ENCODE measurements around the gene KIAA0513. TPM values are rescaled to one million over a fixed set of nuclear protein-coding genes. Genes with fewer than 3 reads are reported as not detected.
A peak's percentile ranks its signal among the peaks of the same experiment; 100 is the strongest.

Gene KIAA0513
- total RNA-seq, 1 donor from 2014 or later: 12.6 TPM

- ATAC-seq (peak; percentile 94), DNase-seq (ENCODE audit: low spot score) (peak; percentile 97)
- intact Hi-C loops (cut with DNase I): no loop called here
Observed at GRCh38 chr16:85137323-85138072, 109.9 kb downstream of the KIAA0513 start.

DNA sequence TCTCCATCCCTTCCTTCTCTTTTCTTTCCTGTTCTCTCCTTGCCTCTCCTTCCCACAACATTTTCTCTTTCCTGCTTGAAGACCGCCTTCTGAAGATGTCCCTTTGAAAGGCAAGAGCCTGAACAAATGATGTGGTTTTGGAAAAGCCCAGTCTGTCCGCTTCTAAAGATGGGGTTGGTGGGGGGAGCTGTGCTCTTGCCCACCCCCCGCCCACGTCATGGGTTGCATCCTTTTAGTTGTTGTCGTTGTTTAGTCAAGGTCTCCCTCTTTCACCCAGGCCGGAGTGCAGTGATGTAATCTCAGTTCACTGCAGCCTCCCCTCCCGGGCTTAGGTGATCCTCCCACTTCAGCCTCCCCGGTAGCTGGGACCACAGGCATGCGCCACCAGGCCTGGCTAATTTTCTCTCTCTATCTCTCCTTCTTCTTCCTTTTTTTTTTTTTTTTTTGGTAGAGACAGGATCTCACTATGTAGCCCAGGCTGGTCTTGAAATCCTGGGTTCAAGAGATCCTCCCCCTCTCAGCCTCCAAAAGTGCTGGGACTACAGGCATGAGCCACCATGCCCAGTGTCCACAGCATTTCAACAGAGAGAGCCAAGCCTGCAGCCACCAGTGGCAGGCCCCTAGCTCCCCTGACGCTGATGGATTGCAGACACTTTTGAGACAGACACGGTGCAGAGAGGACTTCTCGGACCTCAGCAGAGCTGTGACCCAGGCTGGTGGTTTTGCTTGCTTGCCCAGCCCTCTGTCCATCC lies 110.7 kb downstream of the KIAA0513 start:
- ATAC-seq (no peak), DNase-seq (ENCODE audit: low spot score) (no peak)
- intact Hi-C loops (cut with DNase I): no loop called here

GRCh38 chr16:85138825-85139627 lies 111.4 kb downstream of the KIAA0513 start:
- ATAC-seq: no peak
- intact Hi-C loops (cut with DNase I): no loop called here

DNA sequence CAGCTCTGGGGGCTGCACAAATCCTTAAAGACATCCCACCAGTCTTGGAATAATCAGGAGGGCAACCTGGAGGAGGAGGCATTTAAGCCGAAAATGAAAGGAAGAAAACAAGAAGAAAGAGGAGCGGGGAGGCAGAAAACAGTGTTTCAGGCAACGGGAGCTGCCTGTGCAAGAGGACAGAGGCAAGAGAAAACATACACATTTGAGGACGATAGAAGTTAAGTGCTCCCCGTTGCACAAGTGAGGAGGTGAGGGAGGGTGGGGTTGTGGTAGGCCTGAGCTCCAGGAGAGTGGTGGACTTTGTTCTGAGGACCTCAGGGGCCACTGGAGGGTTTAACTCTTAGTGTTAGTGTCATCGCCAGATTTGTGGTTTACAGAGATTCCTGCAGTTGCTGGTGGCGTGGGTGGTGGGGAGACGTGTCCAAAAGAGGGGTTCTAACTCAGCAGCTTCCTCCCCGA lies 112.3 kb downstream of the KIAA0513 start:
- intact Hi-C loops (cut with DNase I): no loop called here

More at GRCh38 chr16:85138825-85139627, 111.4 kb downstream of the KIAA0513 start:
- DNase-seq (ENCODE audit: low spot score): no peak

GRCh38 chr16:85140455-85141012 lies 112.9 kb downstream of the KIAA0513 start:
- no peak for ATAC-seq

More for the DNA sequence above, 112.3 kb downstream of the KIAA0513 start:
- DNase-seq (ENCODE audit: low spot score) (no peak), ATAC-seq (no peak)

DNA sequence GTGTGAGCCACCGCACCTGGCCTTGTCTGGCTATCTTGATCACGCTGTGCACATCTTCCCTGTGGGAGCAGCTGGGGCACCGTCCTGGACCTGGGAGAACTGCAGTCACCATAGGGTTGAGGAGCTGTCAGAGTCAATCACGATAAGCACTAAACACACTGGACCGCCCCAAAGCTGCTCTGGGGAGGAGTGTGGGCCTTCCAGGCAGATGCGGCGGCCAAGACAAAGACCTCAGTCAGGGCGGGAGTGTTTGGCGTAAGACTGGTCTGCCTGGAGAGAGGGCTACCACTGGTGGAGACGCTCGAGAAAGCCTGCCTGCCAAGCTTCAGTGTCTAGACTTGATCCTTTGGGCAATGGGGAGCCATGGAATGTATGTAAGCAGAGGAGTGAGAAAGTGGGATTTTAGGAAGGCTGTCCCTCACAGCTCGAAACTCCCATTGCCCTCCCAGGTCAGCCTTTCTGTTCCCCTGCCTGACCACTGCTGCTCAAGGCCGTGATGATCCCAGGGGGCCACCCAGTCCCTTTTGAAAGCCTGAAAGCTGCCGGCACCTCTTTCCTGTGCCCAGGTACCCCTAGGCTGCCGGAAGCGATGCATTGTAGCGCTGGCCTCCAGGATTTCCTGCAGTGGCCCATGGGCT lies 114.0 kb downstream of the KIAA0513 start:
- ATAC-seq (peak; percentile 18), DNase-seq (ENCODE audit: low spot score) (no peak)
- intact Hi-C loops (cut with DNase I): no loop called here

More at GRCh38 chr16:85140455-85141012, 112.9 kb downstream of the KIAA0513 start:
- intact Hi-C loops (cut with DNase I): no loop called here
- DNase-seq (ENCODE audit: low spot score): no peak

DNA sequence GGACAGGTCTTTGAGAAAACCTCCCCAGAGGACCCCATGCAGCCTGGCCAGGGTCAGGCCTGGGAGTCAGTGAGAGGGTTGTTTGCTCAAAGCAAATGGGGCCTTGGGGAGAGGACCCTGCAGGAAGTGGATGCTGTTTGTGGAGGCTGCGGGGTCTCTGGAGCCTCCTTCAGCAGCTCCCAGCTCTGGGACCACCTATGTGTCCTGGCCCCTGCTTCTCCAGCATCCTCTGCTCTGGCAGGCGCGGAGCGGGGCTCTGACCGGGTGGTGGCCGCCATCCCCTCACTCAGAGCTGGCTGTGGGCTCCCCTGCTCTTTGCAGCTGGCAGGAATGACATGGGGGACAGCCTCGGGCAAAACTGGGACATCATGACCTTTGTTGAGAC lies 114.5 kb downstream of the KIAA0513 start:
- no peak for ATAC-seq
- intact Hi-C loops (cut with DNase I): no loop called here
- DNase-seq (ENCODE audit: low spot score): no peak

GRCh38 chr16:85142771-85143211 lies 115.2 kb downstream of the KIAA0513 start:
- intact Hi-C loops (cut with DNase I): no loop called here
- ATAC-seq (no peak), DNase-seq (ENCODE audit: low spot score) (no peak)

Other genes with a start within 250 kb of the KIAA0513 start
- gene CRISPLD2, start 207.8 kb upstream of the KIAA0513 start, total RNA-seq: 118 TPM
- gene ZDHHC7, start 16.3 kb upstream of the KIAA0513 start, total RNA-seq: 48.8 TPM
- gene CIBAR2, start 84.7 kb downstream of the KIAA0513 start, total RNA-seq: not detected